ENCODE measurements around the gene DOCK6.
"Not testable (repeated sequence)": the region's sequence is repeated elsewhere in the genome, so short reads cannot be mapped to it uniquely, and the experiment has no call there.

Gene DOCK6

DNA sequence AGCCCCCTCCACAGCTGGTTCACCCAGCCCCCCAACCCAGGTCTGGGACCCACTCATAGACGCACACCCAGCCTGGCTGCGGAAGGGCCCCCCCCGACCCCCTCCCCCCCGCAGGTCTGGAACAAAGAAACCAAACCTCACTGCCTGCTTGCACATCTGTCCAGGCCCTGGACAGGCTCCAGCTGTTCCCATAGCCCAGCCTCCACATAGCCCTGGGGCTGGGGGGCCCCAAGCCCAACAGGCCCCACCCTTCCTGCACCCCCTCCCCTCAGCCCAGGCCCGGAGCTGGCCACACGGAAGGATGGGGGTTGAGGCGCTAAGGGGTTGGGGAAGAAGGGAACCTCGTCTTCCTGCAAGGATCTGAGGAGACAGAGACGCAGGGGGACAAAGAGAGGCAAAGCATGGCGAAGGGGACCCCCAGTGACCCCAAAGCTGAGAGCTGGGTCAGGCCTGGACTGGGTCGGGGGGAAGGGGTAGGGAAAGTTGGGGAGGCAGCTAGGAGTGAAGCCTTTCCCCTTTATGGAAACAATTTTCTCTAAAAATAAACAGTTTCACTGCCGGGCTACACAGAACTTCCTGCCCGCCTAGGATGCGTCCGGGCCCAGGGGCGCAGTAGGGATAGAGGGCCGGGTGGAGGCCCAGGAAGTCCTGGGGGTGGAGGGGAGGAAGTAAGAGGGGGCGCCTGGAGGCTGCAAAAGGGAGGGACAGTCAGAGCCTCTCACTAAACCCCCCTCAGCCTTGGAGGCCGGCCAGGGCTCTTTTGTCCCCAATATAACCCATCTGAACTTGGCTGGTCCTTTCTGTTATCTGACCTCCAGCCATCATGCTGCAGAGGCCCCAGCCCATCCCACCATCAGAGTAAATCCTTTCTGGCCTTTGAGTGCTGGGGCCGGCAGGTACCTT is 67.4 kb downstream of the DOCK6 start:
- no peak for DNase-seq

DNA sequence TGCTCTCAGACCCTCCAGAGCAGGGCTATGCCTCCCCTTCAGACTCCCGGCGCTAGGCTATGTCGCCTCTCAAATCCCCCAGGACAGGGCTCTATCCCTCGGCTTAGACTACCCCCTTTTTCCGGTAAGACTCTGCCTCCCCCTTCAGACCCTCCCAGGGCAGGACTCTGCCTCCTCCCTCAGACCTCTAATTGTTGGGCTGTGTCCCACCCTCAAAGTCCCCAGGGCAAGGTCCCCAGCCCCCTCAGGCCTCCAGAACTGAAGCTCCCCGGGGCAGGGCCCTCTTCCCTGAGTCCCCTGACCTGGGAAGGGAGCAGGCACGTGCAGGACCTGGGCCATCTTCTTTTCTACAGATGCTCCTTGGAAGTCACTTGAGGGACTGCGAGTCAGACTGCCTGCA is 68.2 kb downstream of the DOCK6 start:
- no peak for DNase-seq

GRCh38 chr19:11192957-11193939 is 69.1 kb downstream of the DOCK6 start:
- no peak for DNase-seq

DNA sequence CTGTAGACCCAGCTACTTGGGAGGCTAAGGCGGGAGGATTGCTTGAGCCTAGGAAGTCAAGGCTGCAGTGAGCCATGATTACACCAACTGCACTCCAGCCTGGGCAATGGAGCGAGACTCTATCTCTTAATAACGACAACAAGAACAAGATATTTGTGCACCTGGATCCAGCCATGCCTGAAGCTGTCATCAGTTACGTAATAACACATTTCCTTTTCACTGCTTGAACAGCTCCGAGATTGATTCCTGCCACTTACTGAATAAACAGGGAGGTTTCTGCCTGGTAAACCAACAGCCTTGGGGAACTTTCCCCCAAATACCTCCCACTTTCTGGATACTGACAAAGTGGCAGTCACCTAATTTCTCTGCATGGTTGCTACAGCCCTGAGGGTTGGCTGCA is 70.4 kb downstream of the DOCK6 start:
- no peak for DNase-seq

DNA sequence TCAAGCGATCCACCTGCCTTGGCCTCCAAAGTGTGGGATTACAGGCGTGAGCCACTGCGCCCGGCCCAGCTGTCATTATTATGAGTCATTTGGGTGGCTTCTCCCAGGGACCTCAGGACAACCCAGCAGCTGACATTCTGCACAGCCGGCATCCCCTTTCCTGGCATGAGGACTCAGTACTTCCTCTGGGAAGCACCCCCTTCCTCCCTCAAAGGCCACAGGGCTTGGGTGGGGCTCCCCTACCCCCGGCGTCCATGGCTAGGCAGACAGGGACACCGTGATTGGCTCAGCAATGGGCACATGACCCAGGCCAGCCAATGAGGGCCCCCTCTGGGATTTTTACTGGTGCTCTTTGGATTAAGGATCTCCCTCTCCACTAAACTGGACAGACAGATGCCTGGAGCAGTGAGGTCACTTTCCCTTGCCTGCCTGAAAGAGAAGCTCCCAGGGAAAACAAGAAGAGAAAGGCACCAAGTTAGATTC is 71.0 kb downstream of the DOCK6 start:
- DNase-seq = peak; percentile 10 to 29

DNA sequence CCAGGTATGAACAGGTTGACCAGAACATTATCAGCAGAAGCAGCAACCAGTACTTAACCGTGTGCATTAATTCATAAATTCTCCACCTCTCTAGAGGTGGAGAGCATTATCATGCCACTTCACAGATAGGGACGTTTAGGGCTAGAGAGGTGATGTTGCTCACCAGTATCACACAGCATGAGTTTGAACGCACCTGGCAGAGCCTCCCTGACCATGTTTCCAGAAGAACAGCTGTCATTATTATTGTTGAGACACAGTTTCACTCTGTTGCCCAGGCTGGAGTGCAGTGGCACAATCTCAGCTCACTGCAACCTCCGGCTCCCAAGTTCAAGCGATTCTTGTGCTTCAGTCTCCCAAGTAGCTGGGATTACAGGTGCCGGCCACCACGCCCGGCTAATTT is 71.8 kb downstream of the DOCK6 start:
- DNase-seq = no peak

DNA sequence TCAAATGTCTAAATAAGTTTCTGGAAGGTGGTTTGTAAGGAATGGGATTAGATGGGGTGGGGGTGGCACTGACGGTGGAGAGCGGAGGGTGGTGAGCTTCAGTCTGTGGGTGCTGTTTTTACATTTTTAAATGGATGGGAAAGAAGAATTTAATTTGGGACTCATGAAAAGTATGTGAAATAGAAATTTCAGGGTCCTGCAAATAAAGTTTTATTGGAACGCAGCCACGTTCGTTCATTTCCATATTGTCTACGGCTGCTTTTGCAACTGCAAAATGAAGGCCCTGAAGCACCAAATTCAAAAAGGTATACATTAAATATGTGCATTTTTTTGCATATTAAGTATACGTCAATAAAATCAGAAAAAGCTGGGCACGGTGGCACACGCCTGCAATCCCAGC is 74.9 kb downstream of the DOCK6 start:
- DNase-seq = no peak

- DNase-seq = no peak
Measured at GRCh38 chr19:11182994-11183393, 79.3 kb downstream of the DOCK6 start.

GRCh38 chr19:11181488-11181887 is 80.8 kb downstream of the DOCK6 start:
- DNase-seq = no peak

GRCh38 chr19:11180975-11181374 is 81.3 kb downstream of the DOCK6 start:
- DNase-seq = not testable (repeated sequence)

DNA sequence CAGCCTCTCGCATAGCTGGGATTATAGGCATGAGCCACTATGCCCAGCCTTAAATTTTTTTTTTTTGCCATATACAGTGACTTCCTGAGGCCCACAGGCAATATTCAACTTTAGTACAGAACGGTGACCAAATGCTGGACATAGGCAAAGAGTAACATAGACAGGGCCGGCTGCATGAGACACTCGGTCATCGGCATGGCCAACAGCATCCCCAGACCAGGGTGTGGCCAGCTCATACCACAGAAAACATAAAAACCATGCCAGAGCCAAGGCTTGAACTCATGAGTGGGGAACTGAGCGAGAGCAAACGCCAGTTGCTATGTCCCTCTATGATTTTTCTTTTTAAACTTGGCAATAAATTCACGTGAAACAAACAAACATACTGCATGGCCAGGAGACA is 82.0 kb downstream of the DOCK6 start:
- DNase-seq = no peak

GRCh38 chr19:11179716-11180297 is 82.5 kb downstream of the DOCK6 start:
- DNase-seq = no peak

DNA sequence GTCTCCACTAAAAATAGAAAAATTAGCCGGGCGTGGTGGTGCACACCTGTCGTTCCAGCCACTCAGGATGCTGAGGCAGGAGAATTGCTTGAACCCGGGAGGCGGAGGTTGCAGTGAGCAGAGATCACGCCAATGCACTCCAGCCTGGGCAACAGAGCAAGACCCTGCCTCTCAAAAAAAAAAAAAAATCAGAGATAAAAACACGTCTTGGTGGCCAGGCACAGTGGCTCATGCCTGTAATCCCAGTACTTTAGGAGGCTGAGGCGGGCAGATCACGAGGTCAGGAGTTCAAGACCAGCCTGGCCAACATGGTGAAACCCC is 83.2 kb downstream of the DOCK6 start:
- DNase-seq = not testable (repeated sequence)

DNA sequence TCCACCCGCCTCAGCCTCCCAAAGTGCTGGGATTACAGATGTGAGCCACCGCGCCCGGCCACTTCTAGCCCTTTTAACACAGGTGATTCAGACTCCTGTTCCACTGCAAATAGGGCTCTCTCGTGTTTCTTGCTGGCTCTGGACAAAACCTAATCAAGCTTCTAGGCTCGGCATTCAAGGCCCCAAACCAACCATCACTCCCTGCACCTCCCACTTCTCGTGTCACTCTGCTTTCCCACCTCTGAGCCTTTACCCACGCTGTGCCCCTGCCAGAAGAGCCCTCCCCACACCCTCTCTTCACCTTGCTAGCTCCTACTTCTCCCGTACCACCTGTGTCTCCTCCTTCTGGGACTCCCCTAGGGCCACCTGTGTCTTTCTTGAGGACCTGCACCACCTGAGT is 84.7 kb downstream of the DOCK6 start:
- DNase-seq = no peak

- no peak for DNase-seq
Measured at GRCh38 chr19:11176466-11177193, 85.7 kb downstream of the DOCK6 start.

GRCh38 chr19:11175920-11176319 is 86.4 kb downstream of the DOCK6 start:
- DNase-seq = no peak

DNA sequence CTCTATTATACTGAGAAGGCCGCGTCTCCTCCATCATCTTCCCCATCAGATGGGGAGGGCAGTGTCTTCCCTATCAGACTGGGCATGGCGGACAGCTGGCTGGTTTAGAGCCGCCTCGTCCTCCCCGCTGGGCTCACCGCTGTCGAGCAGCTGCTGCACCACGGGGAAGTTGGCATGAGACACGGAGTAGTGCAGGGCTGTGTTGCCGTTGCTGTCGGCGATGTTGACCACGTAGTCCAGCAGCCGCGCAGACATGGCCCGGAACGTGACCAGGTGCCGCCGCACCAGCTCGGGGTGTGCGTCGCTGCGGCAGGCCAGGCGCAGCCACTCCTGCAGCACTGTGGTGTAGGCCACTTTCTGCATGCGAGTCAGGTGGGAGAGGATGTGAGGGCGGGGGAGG is 88.0 kb downstream of the DOCK6 start:
- no peak for DNase-seq

- no peak for DNase-seq
Measured at GRCh38 chr19:11173516-11174155, 88.7 kb downstream of the DOCK6 start.

DNA sequence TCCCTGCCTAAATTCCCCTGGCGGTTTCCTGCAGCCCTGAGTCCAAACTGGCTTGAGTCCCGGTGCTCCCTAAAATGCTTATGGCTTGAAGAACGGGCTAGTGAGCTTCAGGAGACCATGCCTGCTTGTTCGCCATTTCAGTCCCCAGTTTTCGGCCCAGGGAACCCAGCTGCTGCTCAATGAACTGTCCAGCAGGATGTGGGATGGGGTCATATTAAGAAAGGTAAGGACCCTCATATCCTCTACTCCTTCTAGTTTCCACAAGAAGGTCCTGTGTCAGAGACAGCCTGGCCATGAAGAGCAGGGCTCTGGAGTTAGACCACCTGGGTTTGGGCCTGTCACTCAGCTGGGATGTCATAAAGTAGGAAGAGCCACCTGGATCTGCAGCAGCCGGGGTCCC is 89.7 kb downstream of the DOCK6 start:
- DNase-seq = no peak

- no peak for DNase-seq
Measured at GRCh38 chr19:11171144-11171543, 91.2 kb downstream of the DOCK6 start.

DNA sequence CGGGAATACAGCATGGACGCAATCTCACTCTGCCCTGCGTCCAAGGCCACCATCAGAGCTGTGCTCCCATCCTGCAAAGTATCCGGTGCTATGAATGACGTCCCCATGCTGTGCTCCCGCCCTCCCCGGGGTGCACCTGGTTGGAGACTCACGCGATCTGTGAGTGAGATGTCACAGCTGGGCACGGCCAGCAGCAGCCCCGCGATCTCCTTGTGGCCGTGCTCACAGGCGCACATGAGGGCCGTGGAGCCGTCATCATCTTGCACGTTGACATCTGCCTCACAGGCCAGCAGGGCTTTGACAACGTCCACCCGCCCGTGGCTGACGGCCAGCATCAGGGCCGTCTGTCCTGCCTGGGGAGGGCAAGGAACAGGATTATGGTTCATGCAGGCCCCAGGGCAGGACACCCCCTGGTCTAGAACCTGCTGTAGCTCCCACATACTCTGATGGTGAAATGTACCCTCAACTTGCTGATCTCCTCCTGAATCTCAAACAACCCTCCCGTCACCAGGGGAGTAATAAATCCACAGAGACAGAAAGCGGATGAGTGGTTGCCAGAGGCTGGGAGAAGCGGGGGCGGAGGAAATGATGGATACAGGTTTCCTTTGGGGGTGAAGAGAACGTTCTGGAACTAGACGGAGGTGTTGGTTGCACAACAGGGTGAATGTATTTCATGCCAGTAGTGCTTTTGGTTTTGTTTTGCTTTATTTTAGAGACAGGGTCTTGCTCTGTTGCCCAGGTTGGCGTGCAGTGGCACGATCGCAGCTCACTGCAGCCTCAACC is 92.2 kb downstream of the DOCK6 start:
- no peak for DNase-seq
